SK-N-SH (cell line): Measurements from ENCODE around the gene MUC5B. TPM values are rescaled to one million over a fixed set of nuclear protein-coding genes. Genes with fewer than 3 reads are reported as not detected.
A peak's percentile ranks its signal among the peaks of the same experiment; 100 is the strongest.

Experiments
- CTCF ChIA-PET: fragments of 300-600, 350-600 bp; formaldehyde crosslinking; extraction: SDS; loops from one replicate; lab custom pipeline; 2021; lab: Yijun Ruan, JAX
- POLR2A ChIA-PET: fragments of 350-600 bp; sonication (Branson Sonifier 250); formaldehyde crosslinking; extraction: SDS; loops from one replicate; lab custom pipeline; 2020; ENCODE audit warnings: antibody characterized with exemption, inconsistent platforms; lab: Yijun Ruan, JAX
- DNase-seq: peaks from one replicate; pipeline ENCODE4 v3.0.0; 2012
- H2AFZ ChIP-seq: fragments of 200-600 bp; sonication (generic); 2 replicates; pipeline ENCODE4 v1.8.1; 2016; ENCODE audit warnings: antibody characterized with exemption, mild to moderate bottlenecking, low read depth
- H3F3A ChIP-seq: fragments of 200-600 bp; sonication (generic); replicated peaks from 2 replicates; pipeline ENCODE3; 2016; ENCODE audit warnings: antibody characterized with exemption, mild to moderate bottlenecking; ENCODE audit not compliant: insufficient read depth
- H3K27ac ChIP-seq, 2 experiments: fragments of 200-500 bp in 1 of 2; fragments of 200-600 bp in 1 of 2; sonication (Bioruptor generic) in 1 of 2; sonication (generic), shearing (Covaris generic) in 1 of 2; 2 replicates each; pipeline versions ENCODE4 v1.5.1 to v1.6.1; 2014 to 2016; ENCODE audit warnings: low read depth in 2 of 2, inconsistent platforms in 1 of 2, low read length in 1 of 2, mild to moderate bottlenecking in 1 of 2, mixed read lengths in 1 of 2
- H3K27me3 ChIP-seq: fragments of 200-600 bp; sonication (generic), shearing (Covaris generic); 2 replicates; pipeline ENCODE4 v1.6.1; 2016; ENCODE audit warnings: mixed run types; ENCODE audit not compliant: insufficient read depth
- H3K36me3 ChIP-seq, 2 experiments: fragments of 200-500 bp in 1 of 2; fragments of 200-600 bp in 1 of 2; sonication (Bioruptor generic) in 1 of 2; sonication (generic) in 1 of 2; replicated peaks in 1 of 2; 2 replicates each; pipeline versions ENCODE3 to v1.5.1; 2014 to 2016; ENCODE audit warnings: low read length in 1 of 2, mild to moderate bottlenecking in 1 of 2; ENCODE audit not compliant: insufficient read depth in 2 of 2, control insufficient read depth in 1 of 2
- H3K4me1 ChIP-seq, 2 experiments: fragments of 200-500 bp in 1 of 2; fragments of 200-600 bp in 1 of 2; sonication (Bioruptor generic) in 1 of 2; sonication (generic), shearing (Covaris generic) in 1 of 2; 2 replicates each; pipeline versions ENCODE4 v1.5.1 to v1.6.1; 2014 to 2016; ENCODE audit warnings: low read depth in 1 of 2, low read length in 1 of 2, mixed run types in 1 of 2; ENCODE audit not compliant: insufficient read depth in 2 of 2, control insufficient read depth in 1 of 2
- H3K4me2 ChIP-seq: fragments of 200-600 bp; sonication (generic), shearing (Covaris generic); 2 replicates; pipeline ENCODE4 v1.6.1; 2017; ENCODE audit warnings: mixed run types
- H3K4me3 ChIP-seq, 2 experiments: fragments of 200-500 bp in 1 of 2; fragments of 200-600 bp in 1 of 2; sonication (Bioruptor generic) in 1 of 2; sonication (generic), shearing (Covaris generic) in 1 of 2; 2 replicates each; pipeline versions ENCODE4 v1.5.1 to v1.8.1; 2014 to 2016; ENCODE audit warnings: low read depth in 2 of 2, inconsistent platforms in 1 of 2, low read length in 1 of 2, mild to moderate bottlenecking in 1 of 2, mixed read lengths in 1 of 2, moderate library complexity in 1 of 2
- H3K79me2 ChIP-seq: fragments of 200-600 bp; sonication (generic); 2 replicates; pipeline ENCODE4 v1.8.1; 2017; ENCODE audit warnings: mild to moderate bottlenecking; ENCODE audit not compliant: insufficient read depth
- H3K9ac ChIP-seq: fragments of 200-600 bp; sonication (generic); 2 replicates; pipeline ENCODE4 v1.6.1; 2017; ENCODE audit warnings: mixed run types
- H3K9me2 ChIP-seq: fragments of 200-600 bp; sonication (generic); 2 replicates; pipeline ENCODE4 v1.6.1; 2017; ENCODE audit warnings: mixed run types
- H3K9me3 ChIP-seq: fragments of 200-600 bp; sonication (generic); 2 replicates; pipeline ENCODE4 v1.6.1; 2017; ENCODE audit warnings: mixed run types, mild to moderate bottlenecking, moderate library complexity
- H4K20me1 ChIP-seq: fragments of 200-600 bp; sonication (generic); 2 replicates; pipeline ENCODE4 v1.6.1; 2017; ENCODE audit warnings: mild to moderate bottlenecking, mixed run types; ENCODE audit not compliant: insufficient read depth
- CTCF ChIP-seq: fragments of 200-600 bp; sonication (generic); IDR thresholded peaks from 2 replicates; pipeline ENCODE4 v1.6.1; 2017; ENCODE audit warnings: antibody characterized with exemption, mild to moderate bottlenecking, moderate library complexity
- EP300 ChIP-seq, 2 experiments: IDR thresholded peaks; 2 replicates each; pipeline versions ENCODE4 v1.4.0 to v1.6.1; 2012; ENCODE audit warnings: borderline replicate concordance in 1 of 2, low read depth in 1 of 2, low read length in 1 of 2
- FOSL2 ChIP-seq: IDR thresholded peaks from 2 replicates; pipeline ENCODE4 v1.4.0; 2012; ENCODE audit warnings: low read depth, mild to moderate bottlenecking, moderate library complexity, borderline replicate concordance
- FOXJ3 ChIP-seq: sonication (generic); formaldehyde crosslinking; IDR thresholded peaks from 2 replicates; pipeline ENCODE4 v1.5.1; 2020; ENCODE audit warnings: mild to moderate bottlenecking, missing genetic modification reagents
- GABPA ChIP-seq: IDR thresholded peaks from 2 replicates; pipeline ENCODE4 v1.4.0; 2012; ENCODE audit warnings: low read depth, mild to moderate bottlenecking
- GATA2 ChIP-seq: sonication (generic); formaldehyde crosslinking; IDR thresholded peaks from 2 replicates; pipeline ENCODE4 v1.5.0; 2020; ENCODE audit warnings: mild to moderate bottlenecking, missing genetic modification reagents
- JUND ChIP-seq: IDR thresholded peaks from 2 replicates; pipeline ENCODE4 v1.4.0; 2012
- NFIC ChIP-seq: IDR thresholded peaks from 2 replicates; pipeline ENCODE4 v1.4.0; 2012; ENCODE audit warnings: borderline replicate concordance
- REST ChIP-seq: IDR thresholded peaks from 2 replicates; pipeline ENCODE4 v1.6.1; 2012; ENCODE audit warnings: mild to moderate bottlenecking, low read depth, low read length, moderate library complexity
- SIN3A ChIP-seq: IDR thresholded peaks from 2 replicates; pipeline ENCODE4 v1.6.1; 2012; ENCODE audit warnings: low read depth, mild to moderate bottlenecking, low read length, moderate library complexity, borderline replicate concordance
- TAF1 ChIP-seq: IDR thresholded peaks from 2 replicates; pipeline ENCODE4 v1.6.1; 2012; ENCODE audit warnings: low read depth, mild to moderate bottlenecking, low read length, moderate library complexity, borderline replicate concordance
- YY1 ChIP-seq: IDR thresholded peaks from 2 replicates; pipeline ENCODE4 v1.4.0; 2012; ENCODE audit warnings: low read depth, mild to moderate bottlenecking
- ZBTB33 ChIP-seq: IDR thresholded peaks from 2 replicates; pipeline ENCODE4 v1.4.0; 2012; ENCODE audit warnings: low read depth, borderline replicate concordance
- WGBS: methylation state at CpG from one replicate; pipeline ENCODE4 v1.1.6; 2017; ENCODE audit warnings: low lambda C conversion rate; 5-methylcytosine and 5-hydroxymethylcytosine counted together
- polyA plus RNA-seq, 3 experiments: library from polyadenylated mRNA; depleted of rRNA; stranded (reverse); fragments of >200 nt; gene quantifications; 2 replicates each; pipeline ENCODE4 v1.2.3, GENCODE V29; 2012

The MUC5B gene
- polyA plus RNA-seq, 1 of the 3 experiments (the other 2 are of a cell fraction), result not detected

DNA sequence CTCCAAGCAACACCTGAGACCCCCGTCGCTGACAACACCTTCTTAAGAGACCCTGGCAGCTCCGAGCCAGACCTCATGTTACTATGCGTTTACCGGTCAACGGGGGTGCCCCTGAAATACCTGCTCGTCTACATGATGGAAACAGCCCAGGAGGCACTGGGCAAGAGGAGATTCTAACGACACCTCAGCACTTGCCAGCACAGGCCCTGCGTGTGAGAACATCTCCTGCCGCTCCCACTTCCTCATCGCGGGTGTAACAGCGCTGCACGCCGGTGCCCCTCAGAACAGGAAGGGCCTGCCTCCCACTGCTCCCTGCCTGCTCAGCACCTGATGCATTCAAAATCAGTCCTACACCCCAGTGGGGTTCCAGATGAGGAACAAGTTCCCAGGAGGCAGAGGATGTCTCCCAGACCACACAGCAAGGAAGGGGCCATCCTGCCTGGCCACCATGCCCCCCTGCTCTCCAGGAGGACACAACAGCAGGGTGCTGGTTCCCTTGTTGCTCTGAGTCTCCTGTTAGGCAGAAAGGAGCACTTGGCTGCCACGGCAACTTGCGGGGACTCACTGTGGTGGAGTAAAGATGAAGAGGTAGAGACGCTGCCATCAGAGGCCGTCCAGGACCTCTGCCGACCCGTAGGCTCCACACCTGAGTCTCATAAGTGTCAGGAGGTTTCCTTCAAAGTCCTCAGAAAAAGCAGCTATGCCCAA, 84.5 kb downstream of the MUC5B start:
- Histone ChIP-seq H3K9me3 (no peaks in the 10 kb centered on the region; the same call in 1 of the 2 replicates), H3K9me2 (no peaks in the 10 kb centered on the region), H3K36me3 (peaks cover 0 to 16% of the 10 kb centered on the region in 2 experiments), H3K4me3 (no peak overlapping the region), H3K4me1 (peaks cover 0 to 24% of the 10 kb centered on the region in 2 experiments; a peak in 2 of 4 replicates)
- DNase-seq, result no peak
- POLR2A ChIA-PET, result no interaction called here
- TF ChIP-seq ZBTB33 (no peak), FOSL2 (no peak), FOXJ3 (CRISPR knock-in tag) (no peak), TAF1 (no peak), JUND (no peak)
- TF ChIP-seq, all 33 proteins: peak for 0
- no peak overlapping the region for H2AFZ ChIP-seq
- H3K4me2 ChIP-seq, result no peak overlapping the region
- 98% methylated on average over 18 of the region's 21 CpGs for WGBS
- H4K20me1 ChIP-seq, result peaks cover 40% of the 10 kb centered on the region
- H3K9ac ChIP-seq, result no peak overlapping the region
- CTCF ChIA-PET, result no interaction called here
- H3K27ac ChIP-seq, result no peak overlapping the region
- H3K79me2 ChIP-seq, result peaks cover 70% of the 10 kb centered on the region
- no peaks in the 10 kb centered on the region for H3K27me3 ChIP-seq
- H3F3A ChIP-seq, result no peaks in the 10 kb centered on the region

DNA sequence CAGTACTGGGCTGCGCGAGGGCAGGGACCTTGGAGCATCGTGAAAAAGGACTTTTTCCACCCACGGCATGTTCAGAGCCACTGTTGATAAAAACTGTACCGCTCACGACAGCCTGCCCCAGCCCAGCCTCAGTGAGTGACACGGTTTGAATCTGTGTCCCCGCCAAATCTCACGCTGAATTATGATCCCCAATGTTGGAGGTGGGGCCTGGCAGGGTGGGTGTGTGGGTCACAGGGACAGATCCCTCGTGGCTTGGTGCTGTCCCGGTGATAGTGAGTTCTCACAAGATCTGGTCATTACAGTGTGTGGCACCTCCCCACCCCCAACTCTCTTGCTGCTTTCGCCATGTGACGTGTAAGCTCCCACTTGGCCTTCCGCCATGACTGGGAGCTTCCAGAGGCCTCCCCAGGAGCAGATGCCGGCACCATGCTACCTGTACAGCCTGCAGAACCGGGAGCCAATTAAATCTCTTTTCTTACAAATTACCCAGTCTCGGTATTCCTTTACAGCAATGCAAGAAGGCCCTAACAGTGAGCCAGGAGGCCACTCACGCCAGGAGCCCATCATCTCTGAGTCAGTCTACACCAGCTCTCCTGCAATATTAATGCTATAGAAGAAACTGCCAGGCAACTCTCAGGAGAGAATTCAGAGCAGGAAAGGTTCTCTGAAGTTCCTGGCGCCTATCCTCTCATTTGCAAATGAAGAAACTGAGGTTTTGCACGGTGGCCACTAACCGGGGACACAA, 85.3 kb downstream of the MUC5B start:
- Histone ChIP-seq H3K27me3 (no peaks in the 10 kb centered on the region), H3F3A (no peaks in the 10 kb centered on the region), H3K4me1 (peaks cover 0 to 24% of the 10 kb centered on the region in 2 experiments; a peak in 2 of 4 replicates), H3K9me3 (no peaks in the 10 kb centered on the region; the same call in 1 of the 2 replicates), H3K79me2 (peaks cover 62% of the 10 kb centered on the region), H3K27ac (no peak overlapping the region), H3K4me3 (peak overlapping the region; percentile 75 to 92), H3K36me3 (peaks cover 0 to 12% of the 10 kb centered on the region in 2 experiments), H3K9me2 (no peaks in the 10 kb centered on the region), H2AFZ (no peak overlapping the region), H3K4me2 (peak overlapping the region; percentile 98), H4K20me1 (peaks cover 32% of the 10 kb centered on the region), H3K9ac (peak overlapping the region; percentile 72)
- WGBS, result 75% methylated on average over 20 of the region's 21 CpGs
- DNase-seq, result peak; percentile 14
- ChIA-PET CTCF (no interaction called here), POLR2A (no interaction called here)
- TF ChIP-seq GATA2 (CRISPR knock-in tag), result no peak
- no peak for TF ChIP-seq ZBTB33
- TF ChIP-seq GABPA, result no peak
- no peak for TF ChIP-seq EP300 (IDR thresholded peaks at IDR 0.05; ENCODE audit: borderline replicate concordance in 1 of 2, low read depth in 1 of 2, low read length in 1 of 2)
- no peak for TF ChIP-seq REST
- TF ChIP-seq FOXJ3 (CRISPR knock-in tag), result no peak
- no peak for TF ChIP-seq YY1
- TF ChIP-seq CTCF, result no peak
- no peak for TF ChIP-seq SIN3A
- no peak for TF ChIP-seq NFIC
